Measurements from ENCODE around the gene UGT1A6.
"Not testable (repeated sequence)": the region's sequence is repeated elsewhere in the genome, so short reads cannot be mapped to it uniquely, and the experiment has no call there.

Gene UGT1A6

DNA sequence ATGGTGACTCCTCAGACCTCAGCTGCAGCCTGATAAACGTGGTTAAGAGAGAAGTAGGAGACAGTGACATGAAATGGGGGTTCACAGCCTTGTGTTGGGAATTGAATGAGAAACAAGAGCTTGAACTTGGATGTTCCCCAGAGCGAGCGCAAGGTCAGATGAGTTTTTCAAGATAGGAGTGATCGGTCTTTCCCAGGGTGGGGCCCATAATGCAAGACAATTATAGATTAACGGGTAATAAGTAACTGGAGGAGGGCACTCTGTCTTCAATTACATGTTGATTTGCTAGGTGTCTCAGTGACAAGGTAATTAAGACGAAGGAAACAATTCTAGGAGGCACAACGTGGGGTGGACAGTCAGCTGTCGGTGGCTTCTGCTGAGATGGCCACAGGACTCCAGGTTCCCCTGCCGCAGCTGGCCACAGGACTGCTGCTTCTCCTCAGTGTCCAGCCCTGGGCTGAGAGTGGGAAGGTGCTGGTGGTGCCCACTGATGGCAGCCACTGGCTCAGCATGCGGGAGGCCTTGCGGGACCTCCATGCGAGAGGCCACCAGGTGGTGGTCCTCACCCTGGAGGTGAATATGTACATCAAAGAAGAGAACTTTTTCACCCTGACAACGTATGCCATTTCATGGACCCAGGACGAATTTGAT, 20.0 kb downstream of the UGT1A6 start, which contains the start of gene UGT1A5:
TSS of gene UGT1A5 (plus strand) at position 297 of the 651 bp plus-strand sequence. CDS start at position 382, 85 bp downstream.
- no peak for DNase-seq (ENCODE audit: low read depth)
- TF ChIP-seq, protein P1, sequence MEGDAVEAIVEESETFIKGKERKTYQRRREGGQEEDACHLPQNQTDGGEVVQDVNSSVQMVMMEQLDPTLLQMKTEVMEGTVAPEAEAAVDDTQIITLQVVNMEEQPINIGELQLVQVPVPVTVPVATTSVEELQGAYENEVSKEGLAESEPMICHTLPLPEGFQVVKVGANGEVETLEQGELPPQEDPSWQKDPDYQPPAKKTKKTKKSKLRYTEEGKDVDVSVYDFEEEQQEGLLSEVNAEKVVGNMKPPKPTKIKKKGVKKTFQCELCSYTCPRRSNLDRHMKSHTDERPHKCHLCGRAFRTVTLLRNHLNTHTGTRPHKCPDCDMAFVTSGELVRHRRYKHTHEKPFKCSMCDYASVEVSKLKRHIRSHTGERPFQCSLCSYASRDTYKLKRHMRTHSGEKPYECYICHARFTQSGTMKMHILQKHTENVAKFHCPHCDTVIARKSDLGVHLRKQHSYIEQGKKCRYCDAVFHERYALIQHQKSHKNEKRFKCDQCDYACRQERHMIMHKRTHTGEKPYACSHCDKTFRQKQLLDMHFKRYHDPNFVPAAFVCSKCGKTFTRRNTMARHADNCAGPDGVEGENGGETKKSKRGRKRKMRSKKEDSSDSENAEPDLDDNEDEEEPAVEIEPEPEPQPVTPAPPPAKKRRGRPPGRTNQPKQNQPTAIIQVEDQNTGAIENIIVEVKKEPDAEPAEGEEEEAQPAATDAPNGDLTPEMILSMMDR (IDR thresholded peaks at IDR 0.05; ENCODE audit: control insufficient read depth, insufficient read depth, low read depth, low read length, missing control alignments): no peak
- no peak within 1 kb of the TSS for H3K4me3 ChIP-seq (ENCODE audit: control insufficient read depth, low read depth, low read length)

DNA sequence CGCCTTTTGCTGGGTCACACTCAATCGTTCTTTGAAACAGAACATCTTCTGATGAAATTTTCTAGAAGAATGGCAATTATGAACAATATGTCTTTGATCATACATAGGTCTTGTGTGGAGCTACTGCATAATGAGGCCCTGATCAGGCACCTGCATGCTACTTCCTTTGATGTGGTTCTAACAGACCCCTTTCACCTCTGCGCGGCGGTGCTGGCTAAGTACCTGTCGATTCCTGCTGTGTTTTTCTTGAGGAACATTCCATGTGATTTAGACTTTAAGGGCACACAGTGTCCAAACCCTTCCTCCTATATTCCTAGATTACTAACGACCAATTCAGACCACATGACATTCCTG, 20.5 kb downstream of the UGT1A6 start:
- DNase-seq (ENCODE audit: low read depth): no peak
- TF ChIP-seq, protein P1 (IDR thresholded peaks at IDR 0.05; ENCODE audit: control insufficient read depth, insufficient read depth, low read depth, low read length, missing control alignments): no peak
- H3K4me3 ChIP-seq (ENCODE audit: control insufficient read depth, low read depth, low read length): no peak overlapping the region

DNA sequence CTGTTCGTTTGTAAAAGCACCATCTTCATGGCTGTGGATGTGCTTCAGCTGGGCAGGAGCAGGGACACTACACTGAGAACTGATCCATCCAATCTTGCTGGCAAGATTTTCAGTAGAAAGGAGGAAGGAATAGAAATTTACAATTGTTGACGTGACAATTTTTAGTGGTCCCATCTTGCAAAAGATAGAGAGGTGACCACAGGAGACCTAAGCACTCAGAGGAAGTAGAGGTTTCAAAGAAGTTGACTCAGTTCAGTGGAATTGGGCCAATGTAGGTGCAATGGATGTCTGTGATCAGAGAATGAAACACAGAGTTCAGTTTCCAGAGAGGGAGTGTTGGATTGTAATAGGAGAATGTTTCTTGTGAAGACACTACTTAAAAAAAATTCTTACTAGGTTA, 21.4 kb downstream of the UGT1A6 start:
- no peak for DNase-seq (ENCODE audit: low read depth)
- no peak overlapping the region for H3K4me3 ChIP-seq (ENCODE audit: control insufficient read depth, low read depth, low read length)
- TF ChIP-seq, protein P1 (IDR thresholded peaks at IDR 0.05; ENCODE audit: control insufficient read depth, insufficient read depth, low read depth, low read length, missing control alignments): no peak

DNA sequence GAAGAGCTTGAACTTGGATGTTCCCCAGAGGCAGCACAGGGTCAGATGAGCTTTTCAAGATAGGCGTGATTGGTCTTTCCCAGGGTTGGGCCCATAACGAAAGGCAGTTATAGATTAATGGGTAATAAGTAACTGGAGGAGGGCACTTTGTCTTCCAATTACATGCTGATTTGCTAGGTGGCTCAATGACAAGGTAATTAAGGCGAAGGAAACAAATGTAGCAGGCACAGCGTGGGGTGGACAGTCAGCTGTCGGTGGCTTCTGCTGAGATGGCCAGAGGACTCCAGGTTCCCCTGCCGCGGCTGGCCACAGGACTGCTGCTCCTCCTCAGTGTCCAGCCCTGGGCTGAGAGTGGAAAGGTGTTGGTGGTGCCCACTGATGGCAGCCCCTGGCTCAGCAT, 25.9 kb downstream of the UGT1A6 start, which contains the start of gene UGT1A4:
TSS of gene UGT1A4 (plus strand) at position 185 of the 400 bp plus-strand sequence. CDS start at position 270, 85 bp downstream.
- DNase-seq (ENCODE audit: low read depth): no peak
- TF ChIP-seq, protein P1 (IDR thresholded peaks at IDR 0.05; ENCODE audit: control insufficient read depth, insufficient read depth, low read depth, low read length, missing control alignments): no peak
- no peak within 1 kb of the TSS for H3K4me3 ChIP-seq (ENCODE audit: control insufficient read depth, low read depth, low read length)

DNA sequence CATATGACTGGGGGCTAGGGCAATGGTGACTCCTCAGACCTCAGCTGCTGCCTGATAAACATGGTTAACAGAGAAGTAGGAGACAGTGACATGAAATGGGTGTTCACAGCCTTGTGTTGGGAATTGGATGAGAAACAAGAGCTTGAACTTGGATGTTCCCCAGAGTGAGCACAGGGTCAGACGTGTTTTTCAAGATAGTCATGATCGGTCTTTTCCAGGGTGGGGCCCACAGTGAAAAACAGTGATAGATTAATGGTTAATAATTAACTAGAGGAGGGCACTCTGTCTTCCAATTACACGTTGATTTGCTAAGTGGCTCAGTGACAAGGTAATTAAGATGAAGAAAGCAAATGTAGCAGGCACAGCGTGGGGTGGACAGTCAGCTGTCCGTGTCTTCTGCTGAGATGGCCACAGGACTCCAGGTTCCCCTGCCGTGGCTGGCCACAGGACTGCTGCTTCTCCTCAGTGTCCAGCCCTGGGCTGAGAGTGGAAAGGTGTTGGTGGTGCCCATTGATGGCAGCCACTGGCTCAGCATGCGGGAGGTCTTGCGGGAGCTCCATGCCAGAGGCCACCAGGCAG, 36.1 kb downstream of the UGT1A6 start, which contains the start of gene UGT1A3:
TSS of gene UGT1A3 (plus strand) at position 320 of the 579 bp plus-strand sequence. CDS start at position 405, 85 bp downstream.
- no peak for DNase-seq (ENCODE audit: low read depth)
- TF ChIP-seq, protein P1 (IDR thresholded peaks at IDR 0.05; ENCODE audit: control insufficient read depth, insufficient read depth, low read depth, low read length, missing control alignments): no peak

DNA sequence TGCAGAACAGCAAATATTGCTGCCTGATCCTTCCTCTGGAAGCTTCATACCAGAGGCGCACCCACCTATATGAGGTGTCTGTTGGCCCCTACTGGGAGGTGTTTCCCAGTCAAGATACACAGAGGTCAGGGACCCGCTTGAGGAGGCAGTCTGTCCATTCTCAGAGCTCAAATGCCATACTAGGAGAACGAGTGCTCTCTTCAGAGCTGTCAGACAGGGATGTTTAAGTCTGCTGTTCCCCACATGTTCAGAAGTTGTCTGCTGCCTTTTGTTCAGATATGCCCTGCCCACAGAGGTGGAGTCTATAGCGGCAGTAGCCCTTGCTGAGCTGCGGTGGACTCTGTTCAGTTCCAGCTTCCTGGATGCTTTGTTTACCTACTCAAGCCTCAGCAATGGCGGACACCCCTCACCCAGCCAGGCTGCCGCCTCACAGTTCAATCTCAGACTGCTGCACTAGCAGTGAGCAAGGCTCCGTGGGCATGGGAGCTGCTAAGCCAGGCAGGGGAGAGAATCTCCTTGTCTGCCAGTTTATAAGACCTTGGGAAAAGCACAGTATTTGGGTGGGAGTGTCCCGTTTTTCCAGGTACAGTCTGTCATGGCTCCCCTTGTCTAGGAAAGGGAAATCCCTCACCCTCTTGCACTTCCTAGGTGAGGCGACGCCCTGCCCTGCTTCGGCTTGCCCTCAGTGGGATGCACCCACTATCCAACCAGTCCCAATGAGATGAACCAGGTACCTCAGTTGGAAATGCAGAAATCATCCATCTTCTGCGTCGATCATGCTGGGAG, 44.4 kb downstream of the UGT1A6 start:
- H3K4me3 ChIP-seq (ENCODE audit: control insufficient read depth, low read depth, low read length): not testable (repeated sequence)

More for the DNA sequence above, 36.1 kb downstream of the UGT1A6 start, which contains the start of gene UGT1A3:
- no peak within 1 kb of the TSS for H3K4me3 ChIP-seq (ENCODE audit: control insufficient read depth, low read depth, low read length)

More for the DNA sequence above, 44.4 kb downstream of the UGT1A6 start:
- not testable (repeated sequence) for DNase-seq (ENCODE audit: low read depth)

All from AG09309 (cell line).